H9 (cell line): ENCODE measurements around the gene PCID2. TPM values are rescaled to one million over a fixed set of nuclear protein-coding genes. Genes with fewer than 3 reads are reported as not detected.

Source experiments
- DNase-seq: peaks from one replicate; pipeline ENCODE4 v3.0.0-alpha.2; 2017
- H2AFZ ChIP-seq: one replicate; pipeline ENCODE4 v1.6.1; 2013; ENCODE audit warnings: mild to moderate bottlenecking, low read length, control low read depth, moderate library complexity
- H2AK5ac ChIP-seq: 2 replicates; pipeline ENCODE4 v1.6.1; 2013; ENCODE audit warnings: low read length, control low read depth, mixed read lengths; ENCODE audit not compliant: insufficient read length
- H2BK120ac ChIP-seq: one replicate; pipeline ENCODE4 v1.6.1; 2013; ENCODE audit warnings: low read depth, mild to moderate bottlenecking, low read length, control low read depth, inconsistent platforms; ENCODE audit not compliant: poor library complexity, severe bottlenecking
- H2BK12ac ChIP-seq: 2 replicates; pipeline ENCODE4 v1.6.1; 2013; ENCODE audit warnings: low read length, control low read depth, mixed read lengths, low read depth; ENCODE audit not compliant: insufficient read length
- H2BK15ac ChIP-seq: 2 replicates; pipeline ENCODE4 v1.6.1; 2013; ENCODE audit warnings: low read depth, low read length, control low read depth
- H2BK20ac ChIP-seq: one replicate; pipeline ENCODE4 v1.6.1; 2013; ENCODE audit warnings: low read depth, mild to moderate bottlenecking, low read length, control low read depth, inconsistent platforms; ENCODE audit not compliant: poor library complexity, severe bottlenecking
- H2BK5ac ChIP-seq: 2 replicates; pipeline ENCODE4 v1.6.1; 2013; ENCODE audit warnings: low read length, control low read depth, mixed read lengths; ENCODE audit not compliant: insufficient read length
- H3K14ac ChIP-seq: 2 replicates; pipeline ENCODE4 v1.6.1; 2013; ENCODE audit warnings: low read length, control low read depth; ENCODE audit not compliant: insufficient read depth
- H3K18ac ChIP-seq: 2 replicates; pipeline ENCODE4 v1.6.1; 2013; ENCODE audit warnings: low read depth, mild to moderate bottlenecking, mixed read lengths, low read length, control low read depth; ENCODE audit not compliant: insufficient read length
- H3K23ac ChIP-seq: 2 replicates; pipeline ENCODE4 v1.6.1; 2013; ENCODE audit warnings: low read length, control low read depth, mixed read lengths, low read depth; ENCODE audit not compliant: insufficient read length
- H3K23me2 ChIP-seq: 2 replicates; pipeline ENCODE4 v1.6.1; 2013; ENCODE audit warnings: low read depth, mild to moderate bottlenecking, mixed read lengths, low read length, control low read depth; ENCODE audit not compliant: insufficient read length, poor library complexity, severe bottlenecking
- H3K27ac ChIP-seq: 2 replicates; pipeline ENCODE4 v1.5.1; 2013; ENCODE audit warnings: low read length, control low read depth, mixed read lengths, low read depth; ENCODE audit not compliant: insufficient read length
- H3K27me3 ChIP-seq: 2 replicates; pipeline ENCODE4 v1.6.1; 2013; ENCODE audit warnings: low read length, control low read depth, inconsistent platforms; ENCODE audit not compliant: insufficient read depth
- H3K4ac ChIP-seq: 2 replicates; pipeline ENCODE4 v1.6.1; 2013; ENCODE audit warnings: low read depth, mild to moderate bottlenecking, control low read depth, inconsistent platforms, low read length, moderate library complexity
- H3K4me1 ChIP-seq: 2 replicates; pipeline ENCODE4 v1.6.1; 2013; ENCODE audit warnings: low read length, control low read depth, inconsistent platforms; ENCODE audit not compliant: insufficient read depth
- H3K4me2 ChIP-seq: 2 replicates; pipeline ENCODE4 v1.6.1; 2013; ENCODE audit warnings: low read length, control low read depth, mixed read lengths; ENCODE audit not compliant: insufficient read length, insufficient read depth
- H3K56ac ChIP-seq: 2 replicates; pipeline ENCODE4 v1.6.1; 2013; ENCODE audit warnings: low read depth, mild to moderate bottlenecking, mixed read lengths, low read length, control low read depth; ENCODE audit not compliant: insufficient read length
- H3K79me1 ChIP-seq: 2 replicates; pipeline ENCODE4 v1.6.1; 2013; ENCODE audit warnings: low read depth, mild to moderate bottlenecking, moderate library complexity, low read length, control low read depth, inconsistent platforms; ENCODE audit not compliant: insufficient read depth, poor library complexity, severe bottlenecking
- H3K79me2 ChIP-seq: 2 replicates; pipeline ENCODE4 v1.6.1; 2013; ENCODE audit warnings: low read length, control low read depth, inconsistent platforms; ENCODE audit not compliant: insufficient read depth
- H3K9ac ChIP-seq: 2 replicates; pipeline ENCODE4 v1.6.1; 2013; ENCODE audit warnings: low read length, control low read depth, mixed read lengths; ENCODE audit not compliant: insufficient read length; ENCODE audit errors: extremely low read depth
- H3K9me3 ChIP-seq: one replicate; pipeline ENCODE4 v1.6.1; 2013; ENCODE audit warnings: low read depth, low read length, inconsistent platforms; ENCODE audit not compliant: control insufficient read depth
- H3T11ph ChIP-seq: one replicate; pipeline ENCODE4 v1.6.1; 2013; ENCODE audit warnings: mild to moderate bottlenecking, low read length, control low read depth, inconsistent platforms
- H4K20me1 ChIP-seq: one replicate; pipeline ENCODE4 v1.6.1; 2013; ENCODE audit not compliant: control insufficient read depth, insufficient read length, insufficient read depth
- H4K5ac ChIP-seq: 2 replicates; pipeline ENCODE4 v1.6.1; 2013; ENCODE audit warnings: low read depth, mild to moderate bottlenecking, mixed read lengths, low read length, control low read depth; ENCODE audit not compliant: insufficient read length
- H4K8ac ChIP-seq: replicated peaks from 2 replicates; pipeline ENCODE4 v1.6.1; 2013; ENCODE audit warnings: low read length, control low read depth, mixed read lengths, low read depth; ENCODE audit not compliant: insufficient read length
- H4K91ac ChIP-seq: 2 replicates; pipeline ENCODE4 v1.6.1; 2013; ENCODE audit warnings: low read depth, mild to moderate bottlenecking, moderate library complexity, mixed read lengths, low read length, control low read depth; ENCODE audit not compliant: insufficient read length
- H3K27ac Mint-ChIP-seq, 3 experiments: 2 replicates in 2 of 3; 3 replicates in 1 of 3; pipeline ENCODE4 v1.8.0; 2020 to 2021; ENCODE audit warnings: mixed read lengths in 3 of 3, mild to moderate bottlenecking in 1 of 3, moderate library complexity in 1 of 3
- H3K27me3 Mint-ChIP-seq: 2 replicates; pipeline ENCODE4 v1.8.0; 2021; ENCODE audit warnings: low read depth, mild to moderate bottlenecking, moderate library complexity, mixed read lengths
- H3K36me3 Mint-ChIP-seq, 3 experiments: 2 replicates in 2 of 3; 3 replicates in 1 of 3; pipeline ENCODE4 v1.8.0; 2020 to 2021; ENCODE audit warnings: low read depth in 3 of 3, mixed read lengths in 3 of 3; ENCODE audit not compliant: insufficient read depth in 1 of 3
- H3K4me1 Mint-ChIP-seq, 2 experiments: 2 replicates each; pipeline ENCODE4 v1.8.0; 2020; ENCODE audit warnings: mixed read lengths in 2 of 2
- H3K4me3 Mint-ChIP-seq, 2 experiments: 2 replicates in 1 of 2; 3 replicates in 1 of 2; pipeline ENCODE4 v1.8.0; 2020 to 2021; ENCODE audit warnings: mild to moderate bottlenecking in 2 of 2, mixed read lengths in 2 of 2, moderate library complexity in 1 of 2
- H3K9me3 Mint-ChIP-seq, 2 experiments: 2 replicates in 1 of 2; 3 replicates in 1 of 2; pipeline ENCODE4 v1.8.0; 2020; ENCODE audit warnings: mild to moderate bottlenecking in 2 of 2, mixed read lengths in 2 of 2, moderate library complexity in 1 of 2
- WGBS: extraction: QIAGEN DNeasy Blood & Tissue Kit; methylation state at CpG from one replicate; pipeline ENCODE4 v1.1.7; 2013; ENCODE audit warnings: missing lambda C conversion rate, low lambda C conversion rate, mixed read lengths; ENCODE audit not compliant: insufficient read length; ENCODE audit errors: extremely low coverage; 5-methylcytosine and 5-hydroxymethylcytosine counted together
- total RNA-seq: library from RNA; stranded (reverse); gene quantifications from 2 replicates; pipeline ENCODE4 v1.2.1, GENCODE V29; 2021
- TF ChIP-seq, protein P1 (sequence below): fragments of 200-600 bp; sonication (generic); conservative IDR thresholded peaks from 3 replicates; pipeline ENCODE4 v1.8.0; 2021; ENCODE audit warnings: antibody characterized with exemption, mild to moderate bottlenecking

Gene PCID2
- total RNA-seq, 1 experiment from 2014 or later: 66.0 TPM

DNA sequence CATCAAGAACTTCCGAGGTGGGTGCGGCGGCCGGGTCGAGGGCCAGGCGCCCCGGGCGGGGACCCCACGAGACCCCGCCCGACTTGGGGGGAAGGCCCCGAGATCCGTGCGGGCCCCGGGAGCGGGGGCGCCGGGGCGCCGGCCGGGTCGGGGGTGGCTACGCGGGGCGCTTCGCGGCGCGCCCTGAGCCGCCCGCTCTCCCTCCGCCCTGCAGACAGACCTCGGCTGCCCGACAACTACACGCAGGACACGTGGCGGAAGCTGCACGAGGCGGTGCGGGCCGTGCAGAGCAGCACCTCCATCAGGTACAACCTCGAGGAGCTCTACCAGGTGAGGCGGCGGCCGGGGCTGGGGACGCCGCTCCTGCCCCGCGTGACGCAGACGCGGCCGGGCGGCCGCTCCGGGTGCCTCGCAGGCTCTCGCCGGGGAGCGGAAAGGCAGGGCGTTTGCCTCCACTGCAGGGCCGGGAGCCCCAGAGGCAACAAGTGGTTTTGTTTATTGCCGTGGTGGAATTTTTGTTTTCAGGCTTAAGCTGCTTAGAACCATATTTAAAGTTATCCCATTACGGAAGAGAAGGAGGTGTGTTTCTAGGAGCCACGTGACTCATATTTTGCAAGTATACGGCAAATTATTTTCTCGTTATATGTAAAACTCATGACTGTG is 1.4 kb upstream of the PCID2 start:
- WGBS: no CpG with 5 or more reads among the region's 67 CpGs
- no peak overlapping the region for H4K91ac ChIP-seq
- TF ChIP-seq, protein P1, sequence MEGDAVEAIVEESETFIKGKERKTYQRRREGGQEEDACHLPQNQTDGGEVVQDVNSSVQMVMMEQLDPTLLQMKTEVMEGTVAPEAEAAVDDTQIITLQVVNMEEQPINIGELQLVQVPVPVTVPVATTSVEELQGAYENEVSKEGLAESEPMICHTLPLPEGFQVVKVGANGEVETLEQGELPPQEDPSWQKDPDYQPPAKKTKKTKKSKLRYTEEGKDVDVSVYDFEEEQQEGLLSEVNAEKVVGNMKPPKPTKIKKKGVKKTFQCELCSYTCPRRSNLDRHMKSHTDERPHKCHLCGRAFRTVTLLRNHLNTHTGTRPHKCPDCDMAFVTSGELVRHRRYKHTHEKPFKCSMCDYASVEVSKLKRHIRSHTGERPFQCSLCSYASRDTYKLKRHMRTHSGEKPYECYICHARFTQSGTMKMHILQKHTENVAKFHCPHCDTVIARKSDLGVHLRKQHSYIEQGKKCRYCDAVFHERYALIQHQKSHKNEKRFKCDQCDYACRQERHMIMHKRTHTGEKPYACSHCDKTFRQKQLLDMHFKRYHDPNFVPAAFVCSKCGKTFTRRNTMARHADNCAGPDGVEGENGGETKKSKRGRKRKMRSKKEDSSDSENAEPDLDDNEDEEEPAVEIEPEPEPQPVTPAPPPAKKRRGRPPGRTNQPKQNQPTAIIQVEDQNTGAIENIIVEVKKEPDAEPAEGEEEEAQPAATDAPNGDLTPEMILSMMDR: no peak
- H3K79me2 ChIP-seq: peaks cover 63% of the 10 kb centered on the region
- H3K9me3 ChIP-seq: no peaks in the 10 kb centered on the region
- H3K4me1 Mint-ChIP-seq: peaks cover 26 to 40% of the 10 kb centered on the region in 2 experiments
- H3K9ac ChIP-seq: peak overlapping the region; percentile 74
- H3K27me3 ChIP-seq: no peaks in the 10 kb centered on the region
- H3K4me2 ChIP-seq: peak overlapping the region; percentile 66
- peak overlapping the region; percentile 87; the same call in 1 of the 2 replicates for H3K14ac ChIP-seq
- no peak overlapping the region; the same call in 1 of the 2 replicates for H3K4ac ChIP-seq
- H3T11ph ChIP-seq: no peak overlapping the region
- H3K23ac ChIP-seq: no peak overlapping the region
- peaks cover 36 to 44% (median 42%) of the 10 kb centered on the region in 3 experiments for H3K36me3 Mint-ChIP-seq
- peak overlapping the region; percentile 77 for H3K18ac ChIP-seq
- H2BK15ac ChIP-seq: no peak overlapping the region
- no peak overlapping the region for H2AFZ ChIP-seq
- no peak overlapping the region for H2BK12ac ChIP-seq
- no peaks in the 10 kb centered on the region for H3K4me1 ChIP-seq
- H2BK120ac ChIP-seq: no peak overlapping the region
- no peaks in the 10 kb centered on the region for H3K9me3 Mint-ChIP-seq
- no peaks in the 10 kb centered on the region for H3K27me3 Mint-ChIP-seq
- no peaks in the 10 kb centered on the region for H4K20me1 ChIP-seq
- H2BK5ac ChIP-seq: no peak overlapping the region
- peak overlapping the region in 1 of 3 experiments; percentile 34; a peak in 1 of 7 replicates for H3K27ac Mint-ChIP-seq
- H2AK5ac ChIP-seq: no peak overlapping the region
- H3K4me3 Mint-ChIP-seq: peak overlapping the region; percentile 73 to 91
- DNase-seq: peak; percentile 72
- peaks cover 2% of the 10 kb centered on the region for H3K79me1 ChIP-seq
- H3K56ac ChIP-seq: no peak overlapping the region
- H4K8ac ChIP-seq: no peak overlapping the region
- H4K5ac ChIP-seq: no peak overlapping the region
- no peak overlapping the region for H2BK20ac ChIP-seq
- H3K27ac ChIP-seq: no peak overlapping the region
- H3K23me2 ChIP-seq: peaks cover 6% of the 10 kb centered on the region
